ENCODE data around the gene LRRC4C.

LRRC4C gene

GRCh38 chr11:41379084-41379483, 80.4 kb downstream of the LRRC4C start:
- no peak for TF ChIP-seq CTCF (IDR thresholded peaks at IDR 0.05)

GRCh38 chr11:41377709-41378394, 81.6 kb downstream of the LRRC4C start:
- no peak for TF ChIP-seq CTCF (IDR thresholded peaks at IDR 0.05)

DNA sequence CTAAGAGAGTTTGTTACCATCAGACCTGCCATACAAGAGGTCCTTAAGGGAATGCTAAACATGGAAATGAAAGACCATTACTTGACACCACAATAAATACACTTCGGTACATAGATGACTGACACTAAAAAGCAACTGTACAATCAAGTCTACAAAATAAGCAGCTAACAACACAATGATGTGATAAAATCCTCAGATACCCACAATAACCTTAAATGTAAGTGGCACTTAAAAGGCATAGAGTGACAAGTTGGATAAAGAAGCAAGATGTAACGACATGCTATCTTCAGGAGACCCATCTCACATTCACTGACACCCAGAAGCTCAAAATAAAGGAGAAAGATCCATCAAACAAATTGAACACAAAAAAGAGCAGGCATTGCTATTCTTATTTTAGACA, 107.6 kb downstream of the LRRC4C start:
- no peak for TF ChIP-seq CTCF (IDR thresholded peaks at IDR 0.05)

- no peak for TF ChIP-seq CTCF (IDR thresholded peaks at IDR 0.05)
These were observed 113.4 kb downstream of the LRRC4C start for GRCh38 chr11:41346042-41346441.

DNA sequence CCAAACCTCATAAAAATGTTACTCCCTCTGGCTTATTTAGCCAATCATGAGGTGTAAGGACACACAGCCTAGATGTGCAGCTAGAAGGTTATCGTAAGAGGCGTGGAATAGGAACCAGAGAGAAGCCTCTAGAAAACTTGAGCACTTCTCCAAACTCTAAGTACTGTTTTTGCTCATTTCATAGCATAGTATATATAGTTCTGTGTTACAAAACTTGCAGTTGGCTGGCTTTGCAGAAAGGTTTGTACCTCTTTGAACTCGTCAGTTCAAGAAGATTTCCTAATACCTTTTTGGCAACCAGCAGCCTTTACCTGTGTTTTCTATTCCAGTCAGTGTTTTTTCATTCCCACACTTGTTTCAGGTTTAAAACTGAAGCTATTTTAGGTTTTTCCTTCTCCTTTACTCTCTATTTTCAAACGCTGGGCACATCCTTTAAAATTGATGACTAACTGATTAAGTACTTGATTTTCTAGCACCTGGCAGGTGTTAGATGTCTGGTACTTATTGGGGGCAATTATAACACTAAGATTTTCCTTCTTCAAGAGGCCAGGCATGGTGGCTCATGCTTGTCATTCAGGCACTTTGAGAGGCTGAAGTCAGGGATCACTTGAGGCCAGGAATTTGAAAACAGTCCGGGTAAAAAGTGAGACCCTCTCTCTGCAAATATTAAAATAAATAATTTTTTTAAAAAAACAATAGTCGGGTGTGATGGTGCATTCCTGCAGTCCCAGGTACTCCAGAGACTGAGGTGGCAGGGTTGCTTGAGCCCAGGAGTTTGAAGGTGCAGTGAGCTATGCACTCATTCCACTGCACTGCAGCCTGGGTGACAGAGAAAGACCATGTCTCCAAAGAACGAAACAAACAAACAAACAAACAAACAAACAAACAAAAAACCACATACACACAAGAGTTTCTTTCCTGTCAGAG, 125.2 kb downstream of the LRRC4C start:
- no peak for TF ChIP-seq CTCF (IDR thresholded peaks at IDR 0.05)

GRCh38 chr11:41333357-41333756, 126.1 kb downstream of the LRRC4C start:
- TF ChIP-seq CTCF (IDR thresholded peaks at IDR 0.05), result no peak

GRCh38 chr11:41328324-41328723, 131.1 kb downstream of the LRRC4C start:
- no peak for TF ChIP-seq CTCF (IDR thresholded peaks at IDR 0.05)
